K562 (cell line): Measurements from ENCODE around the gene ALG8. TPM values are rescaled to one million over a fixed set of nuclear protein-coding genes. Genes with fewer than 3 reads are reported as not detected.

Source experiments
- ATAC-seq: fragments of 200-7000 bp; cut with Tn5 transposase; 3 replicates; pipeline ENCODE4 v1.9.1; 2020; ENCODE audit warnings: moderate library complexity
- BruUV-seq: library from RNA; stranded (reverse); fragments of 400-500 nt; replicated peaks from 2 replicates; lab custom pipeline; 2021; lab: Mats Ljungman, UMichigan
- CTCF ChIA-PET: fragments of 300-600 bp; formaldehyde crosslinking; extraction: SDS; loops from one replicate; lab custom pipeline; 2021; ENCODE audit warnings: low intra/inter-chr PET ratio; lab: Yijun Ruan, JAX
- POLR2A ChIA-PET: fragments of 300-600, 350-650 bp; sonication (Branson Sonifier 250); formaldehyde crosslinking; extraction: SDS; loops from one replicate; lab custom pipeline; 2021; ENCODE audit warnings: antibody characterized with exemption, inconsistent platforms; lab: Yijun Ruan, JAX
- DNase-seq, 4 experiments: peaks; one replicate each; pipeline versions ENCODE4 v3.0.0 to v3.0.0-alpha.2; 2011 to 2018; ENCODE audit warnings: low spot score in 3 of 4, mixed read lengths in 3 of 4; ENCODE audit errors: extremely low read depth in 1 of 4
- FAIRE-seq: peaks from 2 replicates; lab custom pipeline; 2011; peaks lifted over from hg19 to GRCh38; lab: Jason Lieb, UNC
- H2AFZ ChIP-seq: 2 replicates; pipeline ENCODE4 v1.6.0; 2011; ENCODE audit warnings: low read depth, low read length, control low read depth, inconsistent platforms
- H3K27ac ChIP-seq: fragments of 200-600 bp; 3 replicates; pipeline ENCODE4 v1.8.0; 2011; ENCODE audit warnings: low read depth, mild to moderate bottlenecking, control low read depth, inconsistent platforms, low read length, moderate library complexity, mixed read lengths; ENCODE audit errors: extremely low read depth
- H3K27me3 ChIP-seq, 2 experiments: fragments of 300-600 bp in 1 of 2; 2 replicates in 1 of 2; 3 replicates in 1 of 2; pipeline versions ENCODE4 v1.6.0 to v1.8.0; 2011; ENCODE audit warnings: inconsistent platforms in 2 of 2, low read length in 2 of 2, mild to moderate bottlenecking in 1 of 2, mixed read lengths in 1 of 2, moderate library complexity in 1 of 2; ENCODE audit not compliant: control insufficient read depth in 2 of 2, insufficient read depth in 2 of 2
- H3K36me3 ChIP-seq: fragments of 300-600 bp; 3 replicates; pipeline ENCODE4 v1.8.0; 2011; ENCODE audit warnings: mild to moderate bottlenecking, low read length, inconsistent platforms; ENCODE audit not compliant: control insufficient read depth, insufficient read depth
- H3K4me1 ChIP-seq, 2 experiments: fragments of 200-600 bp in 1 of 2; replicated peaks in 1 of 2; 2 replicates in 1 of 2; 3 replicates in 1 of 2; pipeline versions ENCODE4 v1.5.1 to v1.8.0; 2011; ENCODE audit warnings: inconsistent platforms in 2 of 2, low read length in 2 of 2, mild to moderate bottlenecking in 1 of 2, mixed read lengths in 1 of 2, moderate library complexity in 1 of 2; ENCODE audit not compliant: control insufficient read depth in 2 of 2, insufficient read depth in 2 of 2
- H3K4me2 ChIP-seq: 2 replicates; pipeline ENCODE4 v1.6.1; 2011; ENCODE audit warnings: low read length, control low read depth, inconsistent platforms, mixed read lengths; ENCODE audit not compliant: insufficient read depth
- H3K4me3 ChIP-seq: fragments of 200-600 bp; sonication (generic), shearing (Covaris generic); 2 replicates; pipeline ENCODE4 v1.5.1; 2016; ENCODE audit warnings: control low read depth, inconsistent platforms
- H3K79me2 ChIP-seq: fragments of 200-600 bp; 3 replicates; pipeline ENCODE4 v1.8.0; 2011; ENCODE audit warnings: low read length, inconsistent platforms; ENCODE audit not compliant: control insufficient read depth, insufficient read depth
- H3K9ac ChIP-seq, 2 experiments: 2 replicates each; pipeline versions ENCODE4 v1.6.0 to v1.6.1; 2011; ENCODE audit warnings: low read depth in 2 of 2, low read length in 2 of 2, control low read depth in 1 of 2, inconsistent platforms in 1 of 2, mild to moderate bottlenecking in 1 of 2, mixed read lengths in 1 of 2; ENCODE audit not compliant: insufficient read depth in 1 of 2
- H3K9me1 ChIP-seq: one replicate; pipeline ENCODE4 v1.6.0; 2011; ENCODE audit warnings: inconsistent platforms, mild to moderate bottlenecking, low read length, moderate library complexity; ENCODE audit not compliant: control insufficient read depth, insufficient read depth
- H3K9me3 ChIP-seq: replicated peaks from 2 replicates; pipeline ENCODE4 v1.5.1; 2011; ENCODE audit warnings: low read depth, low read length, inconsistent platforms; ENCODE audit not compliant: control insufficient read depth, insufficient read depth
- H4K20me1 ChIP-seq: replicated peaks from 2 replicates; pipeline ENCODE4 v1.6.1; 2011; ENCODE audit warnings: low read length, inconsistent platforms, mixed read lengths; ENCODE audit not compliant: control insufficient read depth, insufficient read depth
- EZH2 ChIP-seq: IDR thresholded peaks from 2 replicates; pipeline ENCODE4 v1.6.1; 2012; ENCODE audit warnings: low read depth, mild to moderate bottlenecking, inconsistent platforms, low read length, borderline replicate concordance
- MTF1 ChIP-seq: fragments of 250-450 bp; sonication (Bioruptor Pico); IDR thresholded peaks from 2 replicates; pipeline ENCODE4 v1.9.0; 2021; ENCODE audit warnings: moderate library complexity, mild to moderate bottlenecking, inconsistent platforms, borderline replicate concordance
- TSC22D4 ChIP-seq: fragments of 450-650 bp; IDR thresholded peaks from 2 replicates; pipeline ENCODE4 v1.6.1; 2016; ENCODE audit warnings: missing genetic modification characterization, missing biosample characterization, control low read depth
- ZNF589 ChIP-seq: fragments of 200-800 bp; sonication (Bioruptor generic); IDR thresholded peaks from 2 replicates; pipeline ENCODE4 v1.6.1; 2016; ENCODE audit warnings: low read depth, missing genetic modification characterization, missing compliant biosample characterization
- ZNF609 ChIP-seq: sonication (generic); formaldehyde crosslinking; IDR thresholded peaks from 2 replicates; pipeline ENCODE4 v1.8.1; 2023; ENCODE audit warnings: missing genetic modification reagents, mild to moderate bottlenecking, borderline replicate concordance
- WGBS: fragments of 100-300 bp; shearing (Covaris generic); methylation state at CpG from one replicate; pipeline ENCODE4 v1.1.6; 2016; ENCODE audit warnings: low coverage, mixed read lengths; ENCODE audit not compliant: insufficient coverage; ENCODE audit errors: missing lambda C conversion rate; 5-methylcytosine and 5-hydroxymethylcytosine counted together
- in situ Hi-C: fragments of 300-500 bp; cut with MboI; formaldehyde crosslinking; loops from 4 replicates; pipeline ENCODE4 v1.15.0; 2018; ENCODE audit warnings: inconsistent platforms, mixed read lengths
- intact Hi-C: fragments of 100-400 bp; cut with micrococcal nuclease; formaldehyde crosslinking; loops from 2 replicates; pipeline ENCODE4 v1.14.2; 2022
- polyA plus RNA-seq, 8 experiments: library from polyadenylated mRNA; depleted of rRNA in 4 of 8; stranded (reverse) in 5 of 8; unstranded in 3 of 8; fragments of >200 nt; fragmentation: Nextera tagmentation in 2 of 8; fragmentation: Illumina TruSeq in 1 of 8; extraction: Ambion mirVana in 2 of 8; extraction: Trizol in 1 of 8; gene quantifications; 2 replicates each; pipeline versions ENCODE4 v1.2.1 to v1.2.3, GENCODE V29; 2011 to 2014; ENCODE audit warnings: inconsistent platforms in 1 of 8, missing spikeins in 1 of 8
- total RNA-seq, 7 experiments: library from RNA; depleted of rRNA in 6 of 7; stranded (reverse); fragments of >200 nt in 6 of 7; fragmentation: Illumina TruSeq in 2 of 7; extraction: Trizol in 2 of 7; gene quantifications; 2 replicates each; pipeline versions ENCODE4 v1.2.1 to v1.2.3, GENCODE V29; 2011 to 2021; ENCODE audit warnings: low replicate concordance in 1 of 7

ALG8 gene
- total and polyA plus RNA-seq, 9 of the 15 experiments (the other 6 are each of a cell fraction or from before 2014, with no cell fraction given) = 59.3 to 189 (median 106) TPM

- no peak for TF ChIP-seq ZNF609 (CRISPR knock-in tag)
- TF ChIP-seq MTF1 (CRISPR knock-in tag) = no peak
Measured at GRCh38 chr11:78072455-78072854, 67.0 kb downstream of the ALG8 start (continued).

GRCh38 chr11:78071717-78072116 is 67.7 kb downstream of the ALG8 start:
- Histone ChIP-seq H3K4me1 (peaks cover 0 to 15% of the 10 kb centered on the region in 2 experiments; a peak in 3 of 5 replicates), H3K27me3 (no peaks in the 10 kb centered on the region), H2AFZ (no peak overlapping the region), H4K20me1 (no peaks in the 10 kb centered on the region; the same call in 1 of the 2 replicates), H3K9me3 (no peaks in the 10 kb centered on the region), H3K79me2 (peaks cover 55% of the 10 kb centered on the region), H3K27ac (no peak overlapping the region), H3K36me3 (peaks cover 69% of the 10 kb centered on the region), H3K4me3 (no peak overlapping the region), H3K9ac (no peak overlapping the region), H3K9me1 (no peaks in the 10 kb centered on the region), H3K4me2 (no peak overlapping the region)
- BruUV-seq = no TSS peak
- DNase-seq (no peak), FAIRE-seq (no peak), ATAC-seq (no peak)
- intact Hi-C loops (no loop called here), in situ Hi-C loops (no loop called here)
- ChIA-PET CTCF (interaction anchor here (0.5 kb wide), 1 partner anchor 312 kb away, joined by 3 read pairs; no protein-coding TSS in a partner anchor), POLR2A (interaction anchor here (1.2 kb wide), 1 partner anchor 10 kb away, joined by 4 read pairs; no protein-coding TSS in a partner anchor)
- 75% methylated on average over 3 of the region's 3 CpGs for WGBS
- TF ChIP-seq ZNF589 (CRISPR knock-in tag) (no peak), TSC22D4 (tag) (no peak), EZH2 (no peak)
